ENCODE results near the gene LRRC45.
A peak's percentile ranks its signal among the peaks of the same experiment; 100 is the strongest.

The LRRC45 gene

DNA sequence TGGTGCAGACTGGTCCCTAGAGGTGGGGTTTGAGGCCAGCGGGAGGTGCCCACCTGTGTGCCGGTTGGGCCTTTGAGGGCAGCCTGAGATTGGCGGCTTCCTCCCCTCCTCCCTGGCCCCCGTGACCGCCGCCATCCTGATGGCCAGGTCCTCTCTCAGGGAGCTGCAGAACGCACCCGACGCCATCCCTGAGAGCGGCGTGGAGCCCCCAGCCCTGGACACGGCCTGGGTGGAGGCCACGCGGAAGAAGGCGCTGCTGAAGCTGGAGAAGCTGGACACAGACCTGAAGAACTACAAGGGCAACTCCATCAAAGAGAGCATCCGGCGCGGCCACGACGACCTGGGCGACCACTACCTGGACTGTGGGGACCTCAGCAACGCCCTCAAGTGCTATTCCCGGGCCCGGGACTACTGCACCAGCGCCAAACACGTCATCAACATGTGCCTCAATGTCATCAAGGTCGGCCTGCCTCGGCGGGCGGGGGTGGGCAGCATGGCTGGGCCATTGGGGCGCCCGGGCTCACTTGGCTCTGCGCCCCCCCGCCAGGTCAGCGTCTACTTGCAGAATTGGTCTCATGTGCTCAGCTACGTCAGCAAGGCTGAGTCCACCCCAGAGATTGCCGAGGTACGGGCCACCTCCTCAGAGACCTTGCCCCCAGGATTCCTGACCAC lies 31.4 kb downstream of the LRRC45 start:
- H3K36me3 Mint-ChIP-seq = no peaks in the 10 kb centered on the region
- H3K27ac Mint-ChIP-seq = no peak overlapping the region
- H3K4me1 Mint-ChIP-seq = peaks cover 14% of the 10 kb centered on the region
- H3K9me3 Mint-ChIP-seq = no peaks in the 10 kb centered on the region
- H3K4me3 Mint-ChIP-seq = no peak overlapping the region
- H3K27me3 Mint-ChIP-seq = no peaks in the 10 kb centered on the region

DNA sequence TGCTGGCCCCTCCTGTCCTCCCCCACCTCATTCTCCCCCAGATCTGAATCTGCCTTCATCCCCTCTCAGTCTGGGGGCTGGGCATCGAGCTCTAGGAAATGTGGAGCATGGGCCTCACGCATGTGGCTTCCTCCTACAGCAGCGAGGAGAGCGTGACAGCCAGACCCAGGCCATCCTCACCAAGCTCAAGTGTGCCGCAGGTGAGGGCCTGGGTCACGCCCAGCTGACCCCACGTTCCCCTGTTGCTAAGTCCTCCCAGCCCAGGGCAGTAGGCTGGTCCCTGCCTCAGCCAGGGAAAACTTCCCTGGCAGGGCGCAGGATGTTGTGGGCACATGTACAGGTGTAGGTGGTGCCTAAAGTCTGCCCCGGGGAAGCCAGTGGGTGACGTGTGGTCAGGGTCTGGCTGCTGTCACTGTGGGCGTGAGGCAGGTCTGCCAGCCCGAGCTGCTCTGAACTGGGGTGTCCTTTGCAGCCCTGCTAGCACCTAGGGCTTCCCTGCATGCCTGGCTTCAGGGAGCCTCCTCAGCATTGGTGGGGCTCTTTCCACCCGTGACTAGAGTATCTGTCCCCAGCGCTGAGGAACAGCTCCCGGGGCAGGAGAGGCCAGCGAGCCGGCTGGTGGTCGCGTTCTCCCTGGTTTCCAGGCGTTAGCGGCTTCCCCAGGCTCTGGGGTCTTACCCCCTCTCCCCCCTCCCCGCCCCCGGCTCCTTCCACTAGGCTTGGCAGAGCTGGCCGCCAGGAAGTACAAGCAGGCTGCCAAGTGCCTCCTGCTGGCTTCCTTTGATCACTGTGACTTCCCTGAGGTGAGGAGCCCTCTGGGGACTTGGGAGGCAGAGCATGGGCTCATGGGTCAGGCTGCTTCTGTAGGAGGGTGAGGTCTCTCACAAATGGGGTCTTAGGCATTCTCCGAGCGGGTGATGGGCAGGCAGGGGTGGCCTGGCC lies 32.2 kb downstream of the LRRC45 start:
- Mint-ChIP-seq H3K27ac (no peak overlapping the region), H3K27me3 (no peaks in the 10 kb centered on the region), H3K9me3 (no peaks in the 10 kb centered on the region), H3K4me1 (peaks cover 14% of the 10 kb centered on the region), H3K36me3 (no peaks in the 10 kb centered on the region), H3K4me3 (no peak overlapping the region)

DNA sequence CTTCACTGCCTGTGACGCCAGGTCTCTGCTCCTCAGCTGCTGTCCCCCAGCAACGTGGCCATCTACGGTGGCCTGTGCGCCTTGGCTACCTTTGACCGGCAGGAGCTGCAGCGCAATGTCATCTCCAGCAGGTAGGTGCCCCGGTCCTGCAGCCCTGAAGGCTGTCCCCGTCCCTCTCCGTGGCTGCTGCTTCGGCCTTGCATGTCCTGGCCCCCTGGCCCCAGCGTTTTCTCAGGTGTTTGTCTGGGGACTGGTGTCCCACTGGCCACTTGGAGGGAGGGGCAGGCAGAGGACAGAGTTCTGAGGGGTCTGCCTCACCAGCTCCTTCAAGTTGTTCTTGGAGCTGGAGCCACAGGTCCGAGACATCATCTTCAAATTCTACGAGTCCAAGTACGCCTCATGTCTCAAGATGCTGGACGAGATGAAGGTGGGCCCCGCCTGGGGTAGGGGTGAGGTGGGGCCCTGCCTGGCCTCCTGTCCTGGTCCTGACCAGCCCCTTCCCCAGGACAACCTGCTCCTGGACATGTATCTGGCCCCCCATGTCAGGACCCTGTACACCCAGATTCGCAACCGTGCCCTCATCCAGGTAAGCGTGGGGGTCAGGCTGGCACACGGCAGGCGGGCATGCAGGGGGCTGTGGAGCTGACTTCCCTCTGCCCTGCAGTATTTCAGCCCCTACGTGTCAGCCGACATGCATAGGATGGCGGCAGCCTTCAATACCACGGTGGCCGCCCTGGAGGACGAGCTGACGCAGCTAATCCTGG lies 33.0 kb downstream of the LRRC45 start:
- H3K9me3 Mint-ChIP-seq = no peaks in the 10 kb centered on the region
- H3K36me3 Mint-ChIP-seq = no peaks in the 10 kb centered on the region
- peaks cover 7% of the 10 kb centered on the region for H3K4me1 Mint-ChIP-seq
- H3K27ac Mint-ChIP-seq = no peak overlapping the region
- no peaks in the 10 kb centered on the region for H3K27me3 Mint-ChIP-seq
- H3K4me3 Mint-ChIP-seq = no peak overlapping the region

DNA sequence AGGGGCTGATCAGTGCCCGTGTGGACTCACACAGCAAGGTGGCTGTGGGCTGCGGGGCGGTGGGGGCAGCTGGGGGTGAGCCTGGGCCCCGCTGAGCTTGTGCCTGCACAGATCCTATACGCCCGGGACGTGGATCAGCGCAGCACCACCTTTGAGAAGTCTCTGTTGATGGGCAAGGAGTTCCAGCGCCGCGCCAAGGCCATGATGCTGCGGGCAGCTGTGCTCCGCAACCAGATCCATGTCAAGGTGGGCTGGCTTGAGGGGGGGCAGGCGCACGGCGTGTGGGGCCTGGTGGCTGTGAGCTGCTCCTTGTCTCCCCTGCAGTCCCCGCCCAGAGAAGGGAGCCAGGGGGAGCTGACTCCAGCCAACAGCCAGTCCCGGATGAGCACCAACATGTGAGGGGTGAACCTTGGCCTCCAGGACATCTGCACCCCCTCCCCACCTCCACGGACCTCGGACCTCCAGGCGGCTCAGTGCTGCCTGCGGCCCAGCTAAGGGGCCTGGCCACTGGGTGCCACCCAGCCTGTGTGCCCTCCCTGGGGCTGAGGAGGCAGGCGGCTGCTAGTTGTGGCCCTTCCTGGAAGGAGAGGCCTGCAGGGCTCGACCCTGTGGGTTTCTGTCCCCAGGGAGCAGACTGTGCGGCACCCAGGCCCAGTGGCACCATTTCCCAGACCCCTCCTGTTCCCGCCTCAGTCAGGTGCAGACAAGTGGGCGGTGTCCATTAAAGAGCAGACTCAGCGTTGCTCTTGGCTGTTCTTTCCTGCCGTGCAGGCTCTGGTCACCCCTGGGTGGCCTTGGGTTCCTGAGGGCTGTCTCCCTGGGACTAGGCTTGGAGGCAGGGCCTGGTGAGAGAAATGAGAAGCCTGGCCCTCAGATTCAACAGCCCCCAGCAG lies 33.9 kb downstream of the LRRC45 start:
- Mint-ChIP-seq H3K9me3 (no peaks in the 10 kb centered on the region), H3K4me3 (no peak overlapping the region), H3K36me3 (no peaks in the 10 kb centered on the region), H3K27me3 (no peaks in the 10 kb centered on the region), H3K27ac (no peak overlapping the region), H3K4me1 (peaks cover 7% of the 10 kb centered on the region)

DNA sequence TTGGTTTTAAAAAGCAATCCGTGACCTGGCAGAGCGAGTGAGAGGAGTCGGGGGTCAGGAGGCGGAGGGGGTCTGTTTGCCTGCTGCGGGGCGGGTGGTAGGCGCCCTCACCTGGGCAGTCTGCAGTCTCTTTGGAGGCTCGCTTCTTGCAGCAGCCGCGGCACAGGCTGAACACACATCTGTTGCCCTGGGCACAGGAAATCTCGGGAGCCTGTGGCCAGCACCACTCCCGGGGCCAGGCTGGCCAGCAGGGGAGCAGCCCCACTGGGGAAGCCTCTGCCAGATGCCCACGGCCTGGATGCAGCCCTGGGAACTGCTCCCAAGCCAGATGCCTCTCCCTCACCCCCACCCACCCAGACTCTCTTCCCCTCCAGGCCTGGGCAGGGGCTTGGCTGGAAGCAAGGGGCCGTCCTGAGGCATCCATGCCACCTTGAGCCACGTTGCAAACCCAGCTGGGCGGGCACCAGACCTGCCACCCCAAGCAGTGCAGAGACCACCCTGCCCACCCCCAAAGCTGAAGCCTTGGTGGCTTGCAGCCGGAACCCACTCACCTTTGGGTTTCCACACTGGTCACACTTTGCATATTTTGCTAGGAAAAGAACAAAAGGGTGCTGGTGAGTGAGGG lies 35.2 kb downstream of the LRRC45 start:
- Mint-ChIP-seq H3K4me3 (no peak overlapping the region), H3K27ac (no peak overlapping the region), H3K4me1 (peaks cover 4% of the 10 kb centered on the region), H3K9me3 (no peaks in the 10 kb centered on the region), H3K27me3 (no peaks in the 10 kb centered on the region), H3K36me3 (no peaks in the 10 kb centered on the region)

DNA sequence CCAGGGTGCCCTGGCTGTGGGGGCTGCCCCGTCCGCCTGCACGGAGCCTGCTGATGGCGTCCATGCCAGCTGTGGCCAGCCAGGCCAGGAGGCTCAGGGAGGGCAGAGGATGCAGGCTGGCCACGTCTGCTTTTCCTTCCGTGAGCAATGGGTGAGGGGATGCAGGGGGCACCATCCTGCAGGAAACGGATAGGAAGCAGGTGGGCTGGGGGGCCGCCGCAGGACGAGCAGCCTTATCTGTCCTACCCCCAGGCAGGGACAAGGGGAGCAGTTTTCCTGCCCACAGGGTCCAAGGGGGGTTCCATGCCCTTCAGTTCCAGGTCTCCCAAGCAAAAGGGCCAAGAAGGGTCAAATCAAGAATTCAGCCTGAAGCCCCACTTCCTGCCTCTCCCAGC lies 35.7 kb downstream of the LRRC45 start:
- H3K9me3 Mint-ChIP-seq = no peaks in the 10 kb centered on the region
- H3K4me1 Mint-ChIP-seq = peaks cover 3% of the 10 kb centered on the region
- H3K27me3 Mint-ChIP-seq = no peaks in the 10 kb centered on the region
- H3K36me3 Mint-ChIP-seq = no peaks in the 10 kb centered on the region
- H3K27ac Mint-ChIP-seq = no peak overlapping the region
- H3K4me3 Mint-ChIP-seq = no peak overlapping the region

DNA sequence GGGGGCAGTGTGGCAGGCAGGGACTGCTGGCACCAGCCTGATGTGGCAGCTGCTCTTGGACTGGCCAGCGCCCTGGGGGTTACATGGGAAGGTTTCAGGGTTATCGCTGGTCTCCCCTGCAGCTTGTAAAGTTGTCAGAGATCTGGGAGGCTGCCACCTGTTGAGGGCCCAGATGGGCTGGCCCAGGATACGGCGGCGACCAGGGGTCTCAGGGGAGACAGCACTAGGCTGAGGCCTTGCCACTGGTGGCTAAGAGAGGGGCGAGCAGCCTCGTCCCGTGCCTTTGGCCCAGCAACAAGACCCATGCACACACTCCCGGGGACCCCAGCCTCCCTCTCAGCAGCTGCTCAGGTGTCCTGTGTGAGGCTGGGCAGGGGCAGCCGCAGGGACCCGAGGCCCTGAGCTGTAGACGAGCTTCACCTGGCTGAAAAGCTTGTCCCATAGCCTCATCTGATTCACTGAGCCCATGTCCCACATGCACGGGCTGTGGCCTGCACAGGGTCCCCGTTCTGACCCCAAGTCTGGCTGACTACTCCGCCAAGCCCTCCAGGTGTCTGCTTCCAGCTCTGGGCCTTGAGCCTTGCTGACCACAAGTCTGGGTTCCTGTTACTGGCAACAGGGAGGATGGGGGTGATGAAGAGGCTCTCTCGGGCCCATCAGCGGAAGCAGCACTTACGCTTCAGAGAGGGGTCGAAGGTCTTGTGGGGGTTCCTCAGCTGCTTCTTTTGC lies 36.3 kb downstream of the LRRC45 start:
- H3K36me3 Mint-ChIP-seq = no peaks in the 10 kb centered on the region
- no peak overlapping the region for H3K4me3 Mint-ChIP-seq
- H3K9me3 Mint-ChIP-seq = no peaks in the 10 kb centered on the region
- H3K4me1 Mint-ChIP-seq = peaks cover 3% of the 10 kb centered on the region
- no peaks in the 10 kb centered on the region for H3K27me3 Mint-ChIP-seq
- H3K27ac Mint-ChIP-seq = no peak overlapping the region

DNA sequence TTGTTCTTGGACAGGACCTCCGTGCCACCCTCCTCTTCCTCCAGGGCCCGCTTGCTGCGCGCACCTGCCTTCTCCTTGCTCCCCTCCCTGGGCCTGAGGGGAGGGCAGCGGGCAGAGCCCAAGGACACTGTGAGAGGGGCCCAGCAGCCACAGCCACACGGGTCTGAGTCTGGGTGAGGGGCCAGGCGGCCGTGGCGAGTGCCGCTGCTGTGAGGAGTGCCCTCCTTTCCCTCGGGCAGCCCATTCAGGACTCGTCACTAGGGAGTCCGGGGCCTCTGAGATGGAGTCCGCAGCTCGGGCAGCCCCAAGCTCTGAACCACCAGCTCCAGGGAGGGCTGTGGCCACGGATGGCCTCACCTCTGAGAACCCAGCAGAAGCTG lies 36.9 kb downstream of the LRRC45 start:
- Mint-ChIP-seq H3K4me3 (no peak overlapping the region), H3K4me1 (peaks cover 3% of the 10 kb centered on the region), H3K27ac (no peak overlapping the region), H3K9me3 (no peaks in the 10 kb centered on the region), H3K36me3 (no peaks in the 10 kb centered on the region), H3K27me3 (no peaks in the 10 kb centered on the region)

DNA sequence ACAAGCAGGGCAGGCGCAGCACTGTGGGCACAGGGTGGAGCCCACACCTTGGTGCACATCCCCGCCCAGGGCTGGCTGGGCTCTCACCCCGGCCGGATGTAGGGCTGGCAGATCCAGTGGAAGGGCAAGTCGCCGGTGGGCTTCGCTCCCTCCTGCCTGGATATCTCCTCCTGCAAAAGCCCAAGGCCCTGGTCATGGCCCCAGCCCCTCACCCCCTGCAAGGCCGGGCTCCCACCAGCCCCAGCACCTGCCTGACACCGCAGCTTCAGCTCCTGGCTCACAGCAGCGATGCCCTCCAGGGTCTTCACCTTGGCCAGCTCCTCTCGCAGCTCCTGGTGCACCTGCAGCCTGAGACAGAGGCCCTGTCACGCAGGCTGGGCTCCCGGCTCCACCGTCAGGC lies 37.5 kb downstream of the LRRC45 start:
- Mint-ChIP-seq H3K27ac (no peak overlapping the region), H3K27me3 (no peaks in the 10 kb centered on the region), H3K9me3 (no peaks in the 10 kb centered on the region), H3K4me1 (peaks cover 3% of the 10 kb centered on the region), H3K4me3 (no peak overlapping the region), H3K36me3 (no peaks in the 10 kb centered on the region)

DNA sequence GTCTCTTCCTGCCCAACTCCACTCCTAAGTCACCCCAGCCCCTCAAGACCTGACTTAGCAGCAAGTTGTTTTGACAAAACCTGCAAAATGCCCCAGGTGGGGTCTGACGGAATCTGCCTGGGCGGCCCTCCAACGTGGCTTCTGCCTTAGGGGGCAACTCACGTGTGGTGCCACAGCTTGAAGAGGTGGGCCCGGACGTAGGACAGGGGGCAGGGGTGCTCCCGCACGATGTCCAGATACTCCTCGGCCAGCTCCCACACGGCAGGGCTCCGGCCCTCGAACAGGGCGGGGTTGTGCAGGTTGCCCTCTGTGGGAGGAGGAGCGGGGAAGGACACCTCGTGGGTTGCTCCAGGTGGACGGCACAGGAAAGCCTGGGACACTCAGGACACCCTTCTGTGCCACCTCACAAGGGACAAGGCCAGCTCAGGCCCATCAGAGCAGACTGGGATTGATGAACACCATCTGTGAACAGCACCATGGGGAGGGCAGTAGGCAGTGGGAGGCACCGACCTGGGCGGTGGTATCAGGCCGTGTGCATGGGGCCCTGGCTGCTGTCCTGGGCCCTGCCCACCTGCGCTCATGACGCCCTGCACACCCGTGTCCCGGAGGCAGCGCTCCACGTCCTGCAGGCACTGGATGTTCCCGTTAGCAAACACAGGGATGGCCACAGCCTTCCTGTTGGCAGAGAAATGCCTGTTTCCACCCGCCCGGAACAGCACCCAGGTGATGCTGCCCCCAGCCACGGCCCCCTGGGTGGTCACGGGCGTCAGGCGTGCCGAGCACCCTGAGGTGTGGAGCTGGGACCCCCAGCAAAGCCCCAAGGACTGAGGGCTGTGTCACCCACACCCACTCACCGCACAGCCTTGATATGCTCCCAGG lies 38.2 kb downstream of the LRRC45 start:
- H3K27ac Mint-ChIP-seq = no peak overlapping the region
- peaks cover 5% of the 10 kb centered on the region for H3K4me1 Mint-ChIP-seq
- no peaks in the 10 kb centered on the region for H3K36me3 Mint-ChIP-seq
- H3K4me3 Mint-ChIP-seq = no peak overlapping the region
- H3K27me3 Mint-ChIP-seq = no peaks in the 10 kb centered on the region
- no peaks in the 10 kb centered on the region for H3K9me3 Mint-ChIP-seq

DNA sequence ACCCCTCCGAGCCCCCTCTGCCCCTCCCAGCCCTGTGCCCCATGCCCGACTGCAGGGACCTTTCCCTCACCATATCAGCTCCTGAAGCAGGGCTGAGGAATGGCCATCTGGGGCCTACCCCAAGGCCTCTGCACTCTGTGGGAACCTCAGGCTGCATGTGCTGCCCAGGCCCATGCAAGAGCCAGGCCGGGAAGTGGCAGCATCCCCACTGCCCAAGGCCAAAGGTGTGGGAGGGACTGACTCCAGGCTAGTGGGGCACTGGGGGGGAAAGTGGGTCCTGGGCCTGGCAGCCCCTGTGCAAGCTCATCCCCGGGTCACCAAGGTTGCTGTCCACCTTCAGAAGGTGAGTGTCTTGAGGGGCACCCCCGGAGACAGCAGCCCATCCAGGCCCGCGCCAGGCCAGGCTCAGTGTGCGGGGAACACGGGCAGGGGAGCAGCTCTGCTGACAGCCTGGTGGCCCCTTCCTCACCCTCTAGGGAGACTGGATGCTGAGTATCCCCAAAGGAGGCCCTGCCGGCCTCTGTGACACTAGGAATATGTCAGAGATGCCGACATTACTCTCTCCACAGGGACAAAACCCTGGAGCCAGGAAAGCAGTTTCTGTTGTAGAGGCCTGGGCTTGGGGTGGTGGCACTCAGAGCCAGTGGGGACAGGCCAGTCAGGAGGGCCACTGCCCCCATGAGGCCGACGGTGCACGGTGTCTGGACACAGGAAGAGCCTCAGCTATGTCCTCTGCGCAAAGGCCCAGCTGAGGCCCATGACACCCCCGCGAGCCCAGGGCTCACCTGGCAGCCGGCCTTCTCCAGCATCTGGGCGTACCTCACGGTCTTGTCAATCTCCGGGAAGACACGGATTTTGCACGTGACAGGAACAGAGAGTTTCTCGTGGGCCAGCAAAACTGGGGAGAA lies 39.2 kb downstream of the LRRC45 start:
- H3K27ac Mint-ChIP-seq = peak overlapping the region; percentile 55
- no peaks in the 10 kb centered on the region for H3K9me3 Mint-ChIP-seq
- H3K36me3 Mint-ChIP-seq = no peaks in the 10 kb centered on the region
- no peaks in the 10 kb centered on the region for H3K27me3 Mint-ChIP-seq
- H3K4me3 Mint-ChIP-seq = no peak overlapping the region
- peaks cover 9% of the 10 kb centered on the region for H3K4me1 Mint-ChIP-seq

DNA sequence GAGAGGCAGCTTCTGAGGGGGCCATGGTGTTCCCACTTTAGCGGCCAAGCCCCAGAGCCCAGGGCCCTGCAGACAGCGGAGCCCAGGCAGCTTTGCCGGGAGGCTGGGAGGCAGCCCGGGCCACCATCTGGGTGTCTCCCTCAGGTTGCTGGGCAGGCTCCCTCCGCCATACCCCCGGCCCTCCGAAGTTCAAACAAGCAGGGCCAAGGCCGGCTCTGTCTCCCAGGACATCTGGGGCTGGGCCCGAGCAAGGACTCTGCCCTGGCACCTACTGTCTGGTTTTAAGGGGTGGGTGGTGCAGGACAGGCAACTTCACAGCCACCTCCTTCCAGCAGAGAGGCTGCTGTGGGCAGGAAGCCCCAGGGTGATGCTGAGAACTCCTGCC lies 39.9 kb downstream of the LRRC45 start:
- Mint-ChIP-seq H3K27me3 (no peaks in the 10 kb centered on the region), H3K36me3 (no peaks in the 10 kb centered on the region), H3K27ac (no peak overlapping the region), H3K4me1 (peaks cover 9% of the 10 kb centered on the region), H3K4me3 (no peak overlapping the region), H3K9me3 (no peaks in the 10 kb centered on the region)
